Activated naive CD4-positive, alpha-beta T cell treated with anti-CD3 and anti-CD28 coated beads, Interleukin-2, amount 10 ng/mL, durations not matched to agents 7 days and 5 days (primary cell): ENCODE data around the gene LBHD2.

ENCODE experiments used
- CTCF ChIA-PET: fragments of 350-600 bp; sonication (Branson Sonifier 250); formaldehyde crosslinking; loops from one replicate; lab custom pipeline; 2021; ENCODE audit warnings: antibody characterized with exemption; lab: Charles Lee
- DNase-seq: peaks from one replicate; pipeline ENCODE4 v3.0.0-alpha.2; 2020
- H3K27ac Mint-ChIP-seq: one replicate; pipeline ENCODE4 v1.8.0; 2021; ENCODE audit warnings: mild to moderate bottlenecking, moderate library complexity, mixed read lengths
- H3K27me3 Mint-ChIP-seq: one replicate; pipeline ENCODE4 v1.8.0; 2021; ENCODE audit warnings: mild to moderate bottlenecking, mixed read lengths
- H3K36me3 Mint-ChIP-seq: one replicate; pipeline ENCODE4 v1.8.0; 2021; ENCODE audit warnings: mixed read lengths
- H3K4me1 Mint-ChIP-seq: one replicate; pipeline ENCODE4 v1.8.0; 2021; ENCODE audit warnings: mixed read lengths
- H3K4me3 Mint-ChIP-seq: one replicate; pipeline ENCODE4 v1.8.0; 2021; ENCODE audit warnings: mild to moderate bottlenecking, moderate library complexity, mixed read lengths
- H3K9me3 Mint-ChIP-seq: one replicate; pipeline ENCODE4 v1.8.0; 2021; ENCODE audit warnings: mixed read lengths

The LBHD2 gene

DNA sequence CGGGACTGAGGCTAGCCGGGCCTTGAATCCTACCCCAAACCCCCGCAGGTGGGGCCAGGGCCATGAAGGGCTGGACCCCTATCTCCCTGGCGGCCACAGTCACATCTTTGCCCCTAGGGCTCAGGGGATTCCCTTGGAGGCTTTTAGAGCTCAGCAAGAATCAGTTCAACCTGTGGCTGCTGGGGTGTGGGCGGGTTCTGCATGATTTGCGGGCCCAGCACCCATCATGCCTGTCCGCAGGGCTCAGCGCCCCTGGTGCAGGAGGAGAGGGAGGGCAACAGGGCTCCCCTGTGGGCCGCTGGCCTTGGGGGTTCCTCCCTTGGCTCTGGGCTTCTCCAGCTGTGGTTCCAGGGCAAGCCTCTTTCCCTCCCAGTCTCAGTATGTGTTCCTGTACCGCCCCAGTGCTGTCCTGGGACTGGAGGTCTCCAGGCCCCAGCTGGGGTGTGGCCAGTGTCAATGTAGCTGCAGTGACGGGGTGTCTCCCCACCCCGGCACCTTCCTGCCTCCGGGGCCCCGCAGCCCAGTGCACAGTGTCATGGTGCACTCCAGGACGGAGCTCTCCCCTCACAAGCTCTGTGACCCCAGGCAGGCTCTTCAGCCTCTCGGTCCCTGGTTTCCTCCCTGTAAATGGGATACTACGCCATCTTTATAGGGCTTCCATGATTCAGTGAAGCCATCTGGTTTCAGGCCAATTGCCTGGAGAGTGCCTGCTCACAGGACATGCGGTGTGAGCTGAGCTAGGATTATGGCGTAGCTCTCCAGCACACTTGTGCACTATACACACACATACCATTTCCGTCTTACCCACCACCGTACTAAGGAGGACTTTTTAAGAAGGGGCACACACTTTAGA is 9.9 kb upstream of the LBHD2 start:
- no peak overlapping the region for H3K27ac Mint-ChIP-seq
- H3K9me3 Mint-ChIP-seq, result no peaks in the 10 kb centered on the region
- peaks cover 41% of the 10 kb centered on the region for H3K27me3 Mint-ChIP-seq
- no peak overlapping the region for H3K4me3 Mint-ChIP-seq
- CTCF ChIA-PET, result interaction anchor here (0.5 to 2.7 kb wide), 5 partner anchors 13 to 399 kb away, joined by 3 to 11 read pairs (median 4); no protein-coding TSS in a partner anchor
- DNase-seq, result peak; percentile 19
- no peaks in the 10 kb centered on the region for H3K4me1 Mint-ChIP-seq
- no peaks in the 10 kb centered on the region for H3K36me3 Mint-ChIP-seq

GRCh38 chr14:103074729-103075367 is 9.2 kb upstream of the LBHD2 start:
- H3K9me3 Mint-ChIP-seq, result no peaks in the 10 kb centered on the region
- CTCF ChIA-PET, result interaction anchor here (0.5 to 2.7 kb wide), 8 partner anchors 12 to 479 kb away, joined by 3 to 11 read pairs (median 4); no protein-coding TSS in a partner anchor
- H3K27me3 Mint-ChIP-seq, result peaks cover 41% of the 10 kb centered on the region
- H3K4me3 Mint-ChIP-seq, result no peak overlapping the region
- H3K27ac Mint-ChIP-seq, result no peak overlapping the region
- H3K4me1 Mint-ChIP-seq, result no peaks in the 10 kb centered on the region
- H3K36me3 Mint-ChIP-seq, result no peaks in the 10 kb centered on the region
- DNase-seq, result peak; percentile 42

GRCh38 chr14:103078420-103078749 is 5.6 kb upstream of the LBHD2 start:
- CTCF ChIA-PET, result interaction anchor here (0.7 to 2.0 kb wide), 5 partner anchors 9 to 384 kb away, joined by 3 to 8 read pairs (median 3); no protein-coding TSS in a partner anchor
- peak; percentile 82 for DNase-seq

GRCh38 chr14:103078860-103079587 is 5.0 kb upstream of the LBHD2 start:
- Mint-ChIP-seq H3K4me3 (no peak overlapping the region), H3K36me3 (no peaks in the 10 kb centered on the region), H3K27me3 (peaks cover 26% of the 10 kb centered on the region), H3K4me1 (no peaks in the 10 kb centered on the region), H3K9me3 (no peaks in the 10 kb centered on the region), H3K27ac (no peak overlapping the region)
- DNase-seq, result no peak
- CTCF ChIA-PET, result interaction anchor here (0.7 to 2.0 kb wide), 6 partner anchors 8 to 385 kb away, joined by 3 to 8 read pairs (median 3); no protein-coding TSS in a partner anchor

More at GRCh38 chr14:103078420-103078749, 5.6 kb upstream of the LBHD2 start:
- no peaks in the 10 kb centered on the region for H3K36me3 Mint-ChIP-seq
- H3K27ac Mint-ChIP-seq, result no peak overlapping the region
- no peaks in the 10 kb centered on the region for H3K4me1 Mint-ChIP-seq
- H3K27me3 Mint-ChIP-seq, result peaks cover 29% of the 10 kb centered on the region
- no peaks in the 10 kb centered on the region for H3K9me3 Mint-ChIP-seq
- no peak overlapping the region for H3K4me3 Mint-ChIP-seq

DNA sequence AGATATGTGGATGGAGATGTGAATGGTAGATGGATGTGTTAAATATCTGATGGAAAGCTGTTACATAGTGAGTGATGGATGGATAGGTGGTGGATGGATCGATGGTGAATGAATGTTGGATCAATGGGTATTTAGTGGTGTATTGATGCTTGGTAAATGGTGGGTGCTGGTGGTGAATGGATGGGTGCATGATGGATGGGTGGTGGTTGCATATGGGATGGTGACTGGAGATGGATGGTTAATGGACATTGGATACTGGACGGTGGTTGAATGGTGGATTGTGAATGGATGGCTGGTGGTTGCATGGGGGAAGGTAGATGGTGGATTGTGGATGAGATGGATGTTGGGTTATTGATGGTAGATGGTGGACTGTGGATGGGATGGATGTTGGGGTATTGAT is 2.1 kb upstream of the LBHD2 start:
- no peak for DNase-seq
- Mint-ChIP-seq H3K27me3 (peaks cover 25% of the 10 kb centered on the region), H3K4me1 (no peaks in the 10 kb centered on the region), H3K36me3 (no peaks in the 10 kb centered on the region), H3K9me3 (no peaks in the 10 kb centered on the region), H3K27ac (no peak overlapping the region), H3K4me3 (no peak overlapping the region)
- CTCF ChIA-PET, result no interaction called here

- no peaks in the 10 kb centered on the region for H3K4me1 Mint-ChIP-seq
- H3K27me3 Mint-ChIP-seq, result peaks cover 43% of the 10 kb centered on the region
- H3K36me3 Mint-ChIP-seq, result no peaks in the 10 kb centered on the region
- H3K4me3 Mint-ChIP-seq, result no peak overlapping the region
- H3K27ac Mint-ChIP-seq, result no peak overlapping the region
- DNase-seq, result no peak
- no peaks in the 10 kb centered on the region for H3K9me3 Mint-ChIP-seq
- CTCF ChIA-PET, result no interaction called here
Measured at GRCh38 chr14:103085106-103086091, 1.4 kb downstream of the LBHD2 start.

- CTCF ChIA-PET, result interaction anchor here (0.6 to 1.8 kb wide), 3 partner anchors 8 to 19 kb away, joined by 3 to 11 read pairs (median 3); no protein-coding TSS in a partner anchor
- Mint-ChIP-seq H3K27ac (no peak overlapping the region), H3K4me3 (no peak overlapping the region), H3K36me3 (no peaks in the 10 kb centered on the region), H3K4me1 (peaks cover 3% of the 10 kb centered on the region), H3K27me3 (peaks cover 55% of the 10 kb centered on the region), H3K9me3 (no peaks in the 10 kb centered on the region)
- DNase-seq, result no peak
Measured at GRCh38 chr14:103086771-103087342, 2.8 kb downstream of the LBHD2 start.

- H3K27me3 Mint-ChIP-seq, result peaks cover 58% of the 10 kb centered on the region
- H3K36me3 Mint-ChIP-seq, result no peaks in the 10 kb centered on the region
- no peak overlapping the region for H3K4me3 Mint-ChIP-seq
- no peak for DNase-seq
- no peak overlapping the region for H3K27ac Mint-ChIP-seq
- H3K4me1 Mint-ChIP-seq, result peaks cover 3% of the 10 kb centered on the region
- H3K9me3 Mint-ChIP-seq, result no peaks in the 10 kb centered on the region
- CTCF ChIA-PET, result interaction anchor here (0.6 to 1.8 kb wide), 3 partner anchors 9 to 18 kb away, joined by 3 to 11 read pairs (median 3); no protein-coding TSS in a partner anchor
Measured at GRCh38 chr14:103087343-103087835, 3.4 kb downstream of the LBHD2 start.

GRCh38 chr14:103088921-103089320 is 4.9 kb downstream of the LBHD2 start:
- peaks cover 65% of the 10 kb centered on the region for H3K27me3 Mint-ChIP-seq
- no peak overlapping the region for H3K27ac Mint-ChIP-seq
- H3K4me3 Mint-ChIP-seq, result no peak overlapping the region
- CTCF ChIA-PET, result no interaction called here
- no peaks in the 10 kb centered on the region for H3K9me3 Mint-ChIP-seq
- H3K4me1 Mint-ChIP-seq, result peaks cover 3% of the 10 kb centered on the region
- H3K36me3 Mint-ChIP-seq, result no peaks in the 10 kb centered on the region
- DNase-seq, result no peak

- H3K9me3 Mint-ChIP-seq, result no peaks in the 10 kb centered on the region
- DNase-seq, result no peak
- H3K27me3 Mint-ChIP-seq, result peaks cover 65% of the 10 kb centered on the region
- CTCF ChIA-PET, result no interaction called here
- no peak overlapping the region for H3K27ac Mint-ChIP-seq
- H3K4me1 Mint-ChIP-seq, result peaks cover 3% of the 10 kb centered on the region
- H3K36me3 Mint-ChIP-seq, result no peaks in the 10 kb centered on the region
- no peak overlapping the region for H3K4me3 Mint-ChIP-seq
Measured at GRCh38 chr14:103089386-103090335, 5.7 kb downstream of the LBHD2 start.

DNA sequence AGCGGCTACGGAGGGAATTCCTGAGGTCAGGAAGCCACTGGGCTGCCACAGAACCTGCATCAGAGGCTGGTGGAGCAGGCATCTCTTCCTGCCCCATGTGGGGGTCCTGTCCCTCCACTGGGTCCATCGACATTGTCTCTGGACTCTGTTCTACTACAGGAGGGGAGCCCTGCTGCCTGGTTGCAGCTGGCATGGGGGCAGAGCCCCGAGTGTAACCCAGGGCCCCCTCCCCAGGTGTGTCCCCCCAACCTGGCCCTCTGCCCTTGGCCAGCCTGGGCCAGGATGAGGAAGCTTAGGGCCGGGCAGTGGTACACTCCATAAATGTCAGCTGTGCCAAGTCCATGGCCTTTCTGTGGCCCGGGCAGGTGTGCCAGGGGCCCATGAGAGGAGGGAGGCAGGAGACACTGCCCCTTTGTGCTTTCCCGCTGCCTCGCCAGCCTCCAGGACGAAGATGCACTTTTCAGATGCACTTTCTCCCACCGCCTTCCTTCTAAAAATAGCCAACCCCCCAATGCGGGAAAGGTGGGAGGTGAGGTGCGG is 6.5 kb downstream of the LBHD2 start:
- H3K27me3 Mint-ChIP-seq, result peaks cover 59% of the 10 kb centered on the region
- H3K4me1 Mint-ChIP-seq, result peaks cover 3% of the 10 kb centered on the region
- DNase-seq, result no peak
- no peaks in the 10 kb centered on the region for H3K36me3 Mint-ChIP-seq
- H3K27ac Mint-ChIP-seq, result no peak overlapping the region
- no peaks in the 10 kb centered on the region for H3K9me3 Mint-ChIP-seq
- H3K4me3 Mint-ChIP-seq, result peak overlapping the region; percentile 21
- CTCF ChIA-PET, result no interaction called here
